Right cardiac atrium (tissue), 5 donors: Measurements from ENCODE around the gene DOCK4. TPM values are rescaled to one million over a fixed set of nuclear protein-coding genes. Genes with fewer than 3 reads are reported as not detected.
"Not testable (repeated sequence)": the region's sequence is repeated elsewhere in the genome, so short reads cannot be mapped to it uniquely, and the experiment has no call there.

Experiments
- ATAC-seq, 2 donors: fragments of 200-7000 bp; cut with Tn5 transposase; one replicate each; pipeline versions ENCODE4 v1.8.0 to v1.9.1; 2020; ENCODE audit warnings: moderate library complexity in 2 of 2, mild to moderate bottlenecking in 1 of 2
- DNase-seq, 3 donors: peaks; one replicate each; pipeline ENCODE4 v3.0.0-alpha.2; 2020
- H3K27ac ChIP-seq: one replicate; pipeline ENCODE4 v1.5.1; 2013; ENCODE audit warnings: mild to moderate bottlenecking, low read length, control low read depth, moderate library complexity
- H3K27me3 ChIP-seq: one replicate; pipeline ENCODE4 v1.6.1; 2013; ENCODE audit not compliant: control insufficient read depth, insufficient read depth
- H3K4me1 ChIP-seq: one replicate; pipeline ENCODE4 v1.6.1; 2013; ENCODE audit warnings: low read length; ENCODE audit not compliant: control insufficient read depth, insufficient read depth
- H3K4me3 ChIP-seq: one replicate; pipeline ENCODE4 v1.5.1; 2013; ENCODE audit warnings: low read length, control low read depth
- H3K9me3 ChIP-seq: one replicate; pipeline ENCODE4 v1.6.1; 2013; ENCODE audit warnings: low read length; ENCODE audit not compliant: control insufficient read depth
- WGBS: extraction: QIAGEN DNeasy Blood & Tissue Kit; methylation state at CpG from one replicate; pipeline ENCODE4 v1.1.7; 2013; 5-methylcytosine and 5-hydroxymethylcytosine counted together
- intact Hi-C, 4 donors: fragments of 100-400 bp; cut with DNase I; formaldehyde crosslinking; loops; one replicate each; pipeline versions ENCODE4 v1.11.0 to v1.14.0; 2022 to 2023
- polyA plus RNA-seq: library from polyadenylated mRNA; stranded (reverse); fragments of 200-250 nt; gene quantifications from one replicate; pipeline ENCODE4 v1.2.3, GENCODE V29; 2013
- total RNA-seq, 4 donors: library from RNA; stranded (reverse); fragmentation: NEBNext Ultra II Directional; extraction: Animal tissue kit (Norgen Biotek cat#: 25700); gene quantifications; one replicate each; pipeline ENCODE4 v1.2.1, GENCODE V29; 2021
- donor health status: healthy with polysubstance abuse.
- donor health status: DM: no; HTN: yes; CAD: no.
- donor health status: DM: no; HTN: no; CAD: no.
- donor health status: DM: no; HTN: yes; CAD: no; lungs with severe emphysema.
- donor health status: DM: yes; HTN: yes; CAD: no.

DOCK4 gene
- total and polyA plus RNA-seq, 5 donors, result 5.7 to 19.9 (median 15.7) TPM

DNA sequence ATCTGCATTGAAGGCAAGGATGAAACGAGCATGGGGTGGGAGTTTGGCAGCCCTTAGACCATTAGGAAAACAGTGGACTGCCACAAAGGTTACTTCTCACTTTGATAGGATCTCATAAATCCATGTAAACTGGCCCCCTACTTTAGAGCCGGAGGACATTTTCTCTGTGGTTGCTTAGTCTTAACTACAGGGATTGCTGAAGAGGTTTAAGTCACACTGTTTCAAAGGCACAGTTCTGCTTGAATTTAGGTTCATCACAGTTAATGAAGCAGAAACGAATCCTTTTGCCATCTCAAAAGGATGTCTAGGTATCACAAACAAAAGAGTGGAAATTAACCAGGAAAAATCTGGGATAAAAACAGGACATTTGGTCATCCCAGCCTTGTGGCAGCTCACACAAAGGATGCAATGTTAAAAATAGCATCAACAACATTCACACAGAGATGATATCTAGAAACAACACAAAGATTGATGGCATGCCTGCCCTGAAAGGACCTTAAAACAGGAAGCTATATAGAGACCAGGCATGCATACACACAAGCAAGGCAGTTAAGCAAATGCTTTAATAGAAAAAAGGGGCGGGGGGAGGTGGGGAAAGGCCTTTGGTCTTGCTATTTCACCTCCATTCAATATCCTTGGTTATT, 74.0 kb downstream of the DOCK4 start:
- no peak for DNase-seq
- peak in 1 of 2 donors; percentile 71 for ATAC-seq
- WGBS, result 57% methylated on average over 4 of the region's 4 CpGs
- H3K4me1 ChIP-seq, result peaks cover 14% of the 10 kb centered on the region
- no peak overlapping the region for H3K4me3 ChIP-seq
- H3K27ac ChIP-seq, result peak overlapping the region; percentile 14
- H3K27me3 ChIP-seq, result no peaks in the 10 kb centered on the region
- intact Hi-C loops, result no loop called here
- H3K9me3 ChIP-seq, result no peaks in the 10 kb centered on the region

DNA sequence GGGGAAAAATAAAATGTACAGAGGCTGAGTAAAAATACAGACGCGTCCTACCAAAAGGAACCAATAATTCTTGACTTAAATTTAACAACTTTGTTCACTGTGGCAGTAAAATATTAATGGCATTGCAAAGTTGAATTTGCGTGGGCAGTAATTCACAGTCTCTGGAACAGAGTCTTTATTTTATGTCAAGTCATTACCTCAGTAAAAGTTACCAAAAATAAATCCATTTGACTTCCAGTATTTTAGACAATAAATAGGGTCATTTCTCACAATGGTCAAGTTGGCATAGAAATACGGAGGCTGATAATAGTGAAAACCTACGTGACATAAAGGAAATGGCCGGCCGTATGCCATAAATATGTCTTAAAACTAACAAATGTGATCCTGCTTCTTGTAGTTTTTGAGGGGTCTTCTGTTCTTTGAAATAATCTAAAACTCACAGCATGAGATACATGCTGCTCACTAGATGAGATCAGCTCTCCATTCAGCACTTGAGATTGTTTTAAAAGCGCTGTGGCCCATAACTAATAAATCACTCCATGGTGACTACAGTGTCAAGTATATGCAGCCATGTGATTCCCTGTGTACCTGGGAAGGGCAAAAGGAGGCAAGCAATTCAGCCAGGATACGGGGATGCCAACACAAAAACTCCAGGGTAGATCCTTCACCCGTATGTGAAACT, 75.3 kb downstream of the DOCK4 start:
- H3K4me1 ChIP-seq, result peaks cover 12% of the 10 kb centered on the region
- no peak for ATAC-seq
- no peaks in the 10 kb centered on the region for H3K27me3 ChIP-seq
- WGBS, result 70% methylated on average over 10 of the region's 10 CpGs
- H3K9me3 ChIP-seq, result no peaks in the 10 kb centered on the region
- peak overlapping the region; percentile 85 for H3K27ac ChIP-seq
- no peak overlapping the region for H3K4me3 ChIP-seq
- intact Hi-C loops, result no loop called here
- DNase-seq, result no peak

DNA sequence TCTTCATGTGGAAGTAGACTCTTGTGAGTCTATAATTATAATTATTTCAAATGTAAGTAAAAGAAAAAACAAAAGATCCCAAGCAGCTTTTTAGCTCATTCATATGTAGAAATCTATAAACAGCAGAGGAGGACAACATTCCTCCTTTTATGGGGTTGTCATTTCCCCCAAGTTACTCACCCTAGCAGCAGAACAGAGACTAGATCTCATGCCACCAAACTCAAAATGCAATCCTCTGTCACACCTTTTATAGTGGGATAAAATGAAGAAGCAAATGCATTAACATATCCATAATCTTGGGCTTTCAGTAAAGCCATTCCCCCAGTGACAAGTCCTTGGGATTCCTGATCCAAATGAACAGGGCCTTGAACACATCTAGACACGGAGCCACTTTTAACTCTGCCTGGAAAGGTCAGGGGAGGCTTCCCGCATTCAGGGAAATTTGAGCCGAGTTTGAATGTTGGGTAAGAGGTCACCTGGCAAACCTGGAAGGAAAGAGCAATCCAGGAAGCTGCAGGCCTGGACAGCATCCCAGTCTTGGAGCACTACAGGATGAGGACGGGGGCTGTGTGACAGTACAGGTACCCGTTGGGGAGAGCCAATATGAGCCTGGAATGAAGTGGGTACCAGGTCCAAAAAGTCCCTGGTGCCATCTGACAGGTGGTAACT, 76.4 kb downstream of the DOCK4 start:
- Histone ChIP-seq H3K27ac (peak overlapping the region; percentile 34), H3K27me3 (no peaks in the 10 kb centered on the region), H3K4me3 (no peak overlapping the region), H3K9me3 (no peaks in the 10 kb centered on the region), H3K4me1 (peaks cover 10% of the 10 kb centered on the region)
- 56% methylated on average over 5 of the region's 5 CpGs for WGBS
- ATAC-seq (peak; percentile 45 to 47), DNase-seq (no peak)
- intact Hi-C loops, result no loop called here

DNA sequence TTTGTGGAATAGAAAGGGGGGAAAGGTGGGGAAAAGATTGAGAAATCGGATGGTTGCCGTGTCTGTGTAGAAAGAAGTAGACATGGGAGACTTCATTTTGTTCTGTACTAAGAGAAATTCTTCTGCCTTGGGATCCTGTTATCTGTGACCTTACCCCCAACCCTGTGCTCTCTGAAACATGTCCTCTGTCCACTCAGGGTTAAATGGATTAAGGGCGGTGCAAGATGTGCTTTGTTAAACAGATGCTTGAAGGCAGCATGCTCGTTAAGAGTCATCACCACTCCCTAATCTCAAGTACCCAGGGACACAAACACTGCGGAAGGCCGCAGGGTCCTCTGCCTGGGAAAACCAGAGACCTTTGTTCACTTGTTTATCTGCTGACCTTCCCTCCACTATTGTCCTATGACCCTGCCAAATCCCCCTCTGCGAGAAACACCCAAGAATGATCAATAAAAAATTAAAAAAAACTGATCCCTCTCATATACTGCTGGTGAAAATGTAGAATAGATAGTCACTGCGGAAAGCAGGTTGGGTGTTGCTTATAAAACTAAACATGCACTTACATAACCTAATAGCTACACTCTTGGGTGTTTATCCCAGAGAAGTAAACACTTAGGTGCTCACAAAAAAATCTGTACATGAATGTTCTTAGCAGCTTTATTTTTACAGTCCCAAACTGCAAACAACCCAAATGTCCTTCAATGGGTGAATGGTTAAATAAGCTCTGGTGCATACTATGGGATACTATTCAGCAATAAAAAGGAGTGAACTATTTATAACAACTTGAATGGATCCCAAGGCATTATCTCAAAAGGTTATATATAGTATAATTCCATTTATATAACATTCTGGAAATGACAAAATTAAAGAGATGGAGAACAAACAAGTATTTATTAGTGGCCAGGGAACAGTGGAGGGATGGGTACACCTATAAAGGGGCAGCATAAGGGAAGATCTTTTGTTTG, 77.5 kb downstream of the DOCK4 start:
- H3K4me3 ChIP-seq, ATAC-seq, H3K27ac ChIP-seq, DNase-seq, H3K27me3 ChIP-seq, H3K9me3 ChIP-seq, intact Hi-C loops: not testable (repeated sequence)
- WGBS, result 69% methylated on average over 6 of the region's 8 CpGs
- peaks cover 10% of the 10 kb centered on the region for H3K4me1 ChIP-seq

DNA sequence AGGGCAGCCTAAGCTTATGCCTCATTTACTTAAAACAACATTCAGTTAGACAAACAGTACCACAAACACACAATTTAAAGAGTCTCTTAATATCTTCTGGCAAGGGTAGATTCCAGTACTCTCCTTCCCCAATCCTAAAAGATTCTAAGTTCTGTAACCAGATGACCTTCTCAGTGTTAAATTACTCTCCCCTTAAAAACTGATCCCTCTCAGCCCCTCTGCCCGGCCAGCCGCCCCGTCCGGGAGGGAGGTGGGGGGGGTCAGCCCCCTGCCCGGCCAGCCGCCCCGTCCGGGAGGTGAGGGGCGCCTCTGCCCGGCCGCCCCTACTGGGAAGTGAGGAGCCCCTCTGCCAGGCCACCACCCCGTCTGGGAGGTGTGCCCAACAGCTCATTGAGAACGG, 78.2 kb downstream of the DOCK4 start:
- H3K4me3 ChIP-seq, H3K27ac ChIP-seq, ATAC-seq, DNase-seq, H3K9me3 ChIP-seq, H3K4me1 ChIP-seq, H3K27me3 ChIP-seq, intact Hi-C loops: not testable (repeated sequence)
- WGBS, result 84% methylated on average over 8 of the region's 13 CpGs

DNA sequence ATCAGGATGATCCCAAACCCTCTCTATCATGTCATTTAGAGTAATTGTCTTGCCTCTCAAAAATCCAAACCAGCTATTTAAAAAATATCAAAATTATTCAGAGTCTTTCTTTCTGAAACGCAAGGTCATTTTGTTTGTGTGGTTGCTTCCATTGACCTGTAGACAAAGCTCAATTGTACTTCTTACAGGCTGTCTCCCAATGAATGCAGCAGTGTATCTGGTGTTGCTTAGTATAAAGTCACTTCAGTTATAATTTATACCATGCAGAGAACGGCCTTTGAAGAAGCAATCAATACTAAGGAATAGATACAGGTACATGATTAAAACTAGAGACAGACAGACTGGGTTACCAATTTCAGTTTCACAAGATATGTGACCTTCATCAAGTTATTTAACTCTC, 80.9 kb downstream of the DOCK4 start:
- no peak for DNase-seq
- Histone ChIP-seq H3K9me3 (no peaks in the 10 kb centered on the region), H3K27ac (no peak overlapping the region), H3K27me3 (no peaks in the 10 kb centered on the region), H3K4me1 (peaks cover 3% of the 10 kb centered on the region), H3K4me3 (no peak overlapping the region)
- 90% methylated on average over 2 of the region's 2 CpGs for WGBS
- intact Hi-C loops, result no loop called here
- ATAC-seq, result no peak

DNA sequence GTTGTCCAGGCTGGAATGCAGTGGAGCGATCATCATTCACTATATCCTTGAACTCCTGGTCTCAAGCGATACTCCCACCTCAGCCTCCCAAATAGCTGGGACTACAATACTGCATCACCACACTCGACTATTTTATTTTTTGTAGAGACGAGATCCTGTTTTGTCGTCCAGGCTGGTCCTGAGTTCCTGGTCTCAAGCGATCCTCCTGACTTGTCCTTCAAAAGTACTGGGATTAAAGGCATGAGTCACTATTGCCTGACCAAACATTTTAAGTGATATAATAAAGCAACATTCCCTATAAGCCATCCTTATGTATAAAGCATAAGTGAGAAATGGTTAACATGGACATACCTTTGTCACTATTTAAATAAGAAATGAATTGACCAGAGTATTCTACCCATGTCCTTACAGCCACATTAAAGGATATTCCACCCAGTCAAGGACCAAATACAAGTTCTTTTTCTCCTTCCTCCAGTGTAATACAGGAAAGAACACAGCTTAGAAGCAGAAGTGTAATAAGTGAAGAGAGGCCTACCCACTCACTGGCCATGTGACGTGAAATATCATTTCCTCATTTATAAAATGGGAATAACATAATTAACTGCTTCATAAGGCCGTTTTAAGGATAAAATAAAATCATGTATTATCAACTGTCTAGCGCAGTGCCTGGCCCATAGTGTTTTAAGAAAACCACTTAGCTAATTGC, 82.0 kb downstream of the DOCK4 start:
- intact Hi-C loops, result no loop called here
- DNase-seq, result no peak
- no peak for ATAC-seq
- no peaks in the 10 kb centered on the region for H3K9me3 ChIP-seq
- no peak overlapping the region for H3K27ac ChIP-seq
- no peaks in the 10 kb centered on the region for H3K27me3 ChIP-seq
- WGBS, result 89% methylated on average over 9 of the region's 9 CpGs
- H3K4me1 ChIP-seq, result peaks cover 2% of the 10 kb centered on the region
- H3K4me3 ChIP-seq, result no peak overlapping the region

DNA sequence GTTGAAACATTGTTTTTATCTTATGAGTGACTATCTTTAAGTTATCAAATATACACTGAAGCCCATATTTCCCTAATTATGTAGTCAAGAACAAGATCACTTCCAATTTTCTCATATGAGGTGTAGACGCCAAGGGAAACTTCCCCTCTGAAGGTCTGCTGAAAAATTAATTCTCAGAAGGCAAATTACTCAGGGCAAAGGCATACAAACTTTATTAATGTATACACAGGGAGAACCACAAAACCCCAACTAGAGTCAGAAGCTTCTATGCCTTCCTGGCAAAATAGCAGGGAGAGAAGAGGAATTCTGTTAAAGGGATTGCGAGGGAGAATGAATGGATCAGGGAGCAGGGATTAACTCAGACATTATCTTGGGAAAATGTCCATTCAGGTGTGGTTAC, 83.4 kb downstream of the DOCK4 start:
- H3K4me3 ChIP-seq, result no peak overlapping the region
- ATAC-seq, result no peak
- no peaks in the 10 kb centered on the region for H3K9me3 ChIP-seq
- H3K4me1 ChIP-seq, result peaks cover 6% of the 10 kb centered on the region
- no peak for DNase-seq
- no peaks in the 10 kb centered on the region for H3K27me3 ChIP-seq
- WGBS, result 96% methylated on average over 2 of the region's 2 CpGs
- intact Hi-C loops, result no loop called here
- no peak overlapping the region for H3K27ac ChIP-seq

DNA sequence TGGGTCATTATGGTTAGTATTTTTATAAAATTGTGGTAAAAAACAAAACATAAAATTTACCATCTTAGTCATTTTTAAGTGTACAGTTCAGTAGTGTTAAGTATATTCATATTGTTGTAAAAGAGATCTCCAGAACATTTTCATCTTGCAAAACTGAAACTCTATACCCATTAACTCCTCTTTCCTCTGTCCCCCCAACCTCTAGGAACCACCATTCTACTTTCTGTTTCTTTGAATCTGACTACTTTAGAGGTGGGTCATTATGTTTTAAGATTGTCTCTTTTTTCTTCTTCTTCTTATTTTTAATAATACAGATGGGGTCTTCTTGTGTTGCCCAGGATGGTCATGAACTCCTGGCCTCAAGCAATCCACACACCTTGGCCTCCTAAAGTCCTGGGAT, 84.1 kb downstream of the DOCK4 start:
- no peak overlapping the region for H3K4me3 ChIP-seq
- intact Hi-C loops, result no loop called here
- H3K4me1 ChIP-seq, result peaks cover 7% of the 10 kb centered on the region
- no peak for ATAC-seq
- H3K27ac ChIP-seq, result no peak overlapping the region
- H3K27me3 ChIP-seq, result no peaks in the 10 kb centered on the region
- H3K9me3 ChIP-seq, result no peaks in the 10 kb centered on the region
- DNase-seq, result no peak

DNA sequence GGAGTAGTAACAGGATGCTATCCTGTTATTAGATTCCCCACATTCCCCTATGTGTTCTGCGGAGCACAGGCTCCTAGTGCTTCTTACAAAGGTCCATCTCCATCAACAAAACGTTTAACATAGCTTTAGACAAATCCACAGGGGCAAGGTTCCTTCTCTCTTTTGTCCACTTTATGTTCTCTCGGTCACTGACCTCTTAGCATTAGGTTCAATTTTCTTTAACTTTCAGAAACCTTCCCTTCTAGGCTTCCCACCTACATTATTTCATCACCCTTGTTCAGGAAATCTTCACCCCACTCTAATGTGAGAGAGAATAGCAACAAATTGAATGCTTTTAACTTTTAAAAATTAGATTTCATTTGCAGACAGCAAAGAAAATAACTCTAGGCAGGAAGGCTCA, 84.9 kb downstream of the DOCK4 start:
- intact Hi-C loops, result no loop called here

More for the DNA sequence above, 84.9 kb downstream of the DOCK4 start:
- ATAC-seq (no peak), DNase-seq (no peak)
- Histone ChIP-seq H3K27ac (no peak overlapping the region), H3K4me1 (peaks cover 7% of the 10 kb centered on the region), H3K27me3 (no peaks in the 10 kb centered on the region), H3K4me3 (no peak overlapping the region), H3K9me3 (no peaks in the 10 kb centered on the region)
- WGBS, result 82% methylated on average over 3 of the region's 3 CpGs
